H1 (cell line): ENCODE measurements around the gene PTPRD. TPM values are rescaled to one million over a fixed set of nuclear protein-coding genes. Genes with fewer than 3 reads are reported as not detected.
A peak's percentile ranks its signal among the peaks of the same experiment; 100 is the strongest.

ENCODE experiments used
- CTCF ChIA-PET: fragments of 300-600 bp; sonication (Branson Sonifier 250); formaldehyde crosslinking; loops from one replicate; lab custom pipeline; 2021; ENCODE audit not compliant: partially characterized antibody; lab: Charles Lee
- POLR2A ChIA-PET: fragments of 300-600 bp; sonication (Branson Sonifier 250); formaldehyde crosslinking; loops from one replicate; lab custom pipeline; 2021; ENCODE audit warnings: inconsistent platforms; ENCODE audit not compliant: partially characterized antibody; lab: Charles Lee
- DNase-seq, 2 experiments: peaks; one replicate each; pipeline versions ENCODE4 v3.0.0 to v3.0.0-alpha.2; 2010 to 2022; ENCODE audit warnings: low spot score in 2 of 2, low read depth in 1 of 2, mixed read lengths in 1 of 2
- FAIRE-seq: peaks from 2 replicates; lab custom pipeline; 2011; peaks lifted over from hg19 to GRCh38; lab: Jason Lieb, UNC
- H2AFZ ChIP-seq: 2 replicates; pipeline ENCODE4 v1.8.1; 2012; ENCODE audit warnings: low read length, inconsistent platforms
- H2AK5ac ChIP-seq: 2 replicates; pipeline ENCODE4 v1.6.1; 2013; ENCODE audit warnings: low read depth, low read length
- H2BK120ac ChIP-seq: replicated peaks from 2 replicates; pipeline ENCODE3; 2013; ENCODE audit warnings: low read depth, low read length, inconsistent platforms
- H2BK12ac ChIP-seq: 2 replicates; pipeline ENCODE4 v1.6.1; 2013; ENCODE audit warnings: low read depth, low read length
- H2BK15ac ChIP-seq: 2 replicates; pipeline ENCODE4 v1.6.1; 2013; ENCODE audit warnings: low read length
- H2BK20ac ChIP-seq: 2 replicates; pipeline ENCODE4 v1.6.1; 2013; ENCODE audit warnings: low read length
- H2BK5ac ChIP-seq: 2 replicates; pipeline ENCODE4 v1.6.1; 2013; ENCODE audit warnings: low read depth, low read length
- H3K14ac ChIP-seq: 2 replicates; pipeline ENCODE4 v1.6.1; 2013; ENCODE audit warnings: inconsistent platforms; ENCODE audit not compliant: insufficient read length
- H3K18ac ChIP-seq: 2 replicates; pipeline ENCODE4 v1.6.1; 2013; ENCODE audit warnings: low read length; ENCODE audit errors: extremely low read depth
- H3K23ac ChIP-seq: 2 replicates; pipeline ENCODE4 v1.6.1; 2013; ENCODE audit warnings: inconsistent platforms; ENCODE audit not compliant: insufficient read length
- H3K23me2 ChIP-seq: 2 replicates; pipeline ENCODE4 v1.6.1; 2013; ENCODE audit warnings: low read depth, low read length
- H3K27ac ChIP-seq: 2 replicates; pipeline ENCODE4 v1.6.1; 2011; ENCODE audit warnings: low read depth, low read length, inconsistent platforms
- H3K27me3 ChIP-seq, 4 experiments: replicated peaks in 1 of 4; 1 replicate in 1 of 4; 2 replicates in 3 of 4; pipeline versions ENCODE4 v1.6.1 to v1.8.1; 2011 to 2013; ENCODE audit warnings: low read length in 3 of 4, mild to moderate bottlenecking in 3 of 4, inconsistent platforms in 2 of 4, mixed read lengths in 2 of 4, moderate library complexity in 1 of 4; ENCODE audit not compliant: control insufficient read depth in 3 of 4, insufficient read depth in 3 of 4; ENCODE audit errors: extremely low read depth in 1 of 4
- H3K36me3 ChIP-seq, 4 experiments: 2 replicates each; pipeline versions ENCODE4 v1.6.1 to v1.8.1; 2011 to 2013; ENCODE audit warnings: mild to moderate bottlenecking in 4 of 4, low read length in 3 of 4, moderate library complexity in 2 of 4, control low read depth in 1 of 4, inconsistent platforms in 1 of 4; ENCODE audit not compliant: insufficient read depth in 4 of 4, control insufficient read depth in 2 of 4
- H3K4ac ChIP-seq: replicated peaks from 2 replicates; pipeline ENCODE3; 2013; ENCODE audit warnings: low read length, low read depth, mixed read lengths, inconsistent platforms; ENCODE audit not compliant: insufficient read length
- H3K4me1 ChIP-seq, 4 experiments: replicated peaks in 1 of 4; 1 replicate in 1 of 4; 2 replicates in 3 of 4; pipeline versions ENCODE4 v1.6.1 to v1.8.1; 2011 to 2013; ENCODE audit warnings: low read length in 3 of 4, inconsistent platforms in 2 of 4, mixed read lengths in 1 of 4; ENCODE audit not compliant: insufficient read depth in 4 of 4, control insufficient read depth in 3 of 4
- H3K4me2 ChIP-seq, 2 experiments: 2 replicates each; pipeline versions ENCODE4 v1.6.1 to v1.8.1; 2011 to 2013; ENCODE audit warnings: low read depth in 2 of 2, low read length in 2 of 2, control low read depth in 1 of 2, inconsistent platforms in 1 of 2, mild to moderate bottlenecking in 1 of 2; ENCODE audit not compliant: insufficient read depth in 1 of 2
- H3K4me3 ChIP-seq, 4 experiments: fragments of 200-600, 300-600 bp in 1 of 4; sonication (generic), shearing (Covaris generic), sonication (Bioruptor Twin) in 1 of 4; 2 replicates each; pipeline versions ENCODE4 v1.5.1 to v1.8.1; 2011 to 2016; ENCODE audit warnings: low read length in 4 of 4, low read depth in 3 of 4, control low read depth in 2 of 4, inconsistent platforms in 2 of 4, mild to moderate bottlenecking in 2 of 4, mixed read lengths in 1 of 4, moderate library complexity in 1 of 4; ENCODE audit not compliant: insufficient read depth in 2 of 4; ENCODE audit errors: extremely low read depth in 1 of 4
- H3K56ac ChIP-seq: replicated peaks from 2 replicates; pipeline ENCODE3; 2013; ENCODE audit warnings: low read depth, mild to moderate bottlenecking, mixed read lengths, low read length, inconsistent platforms; ENCODE audit not compliant: insufficient read length
- H3K79me1 ChIP-seq: 2 replicates; pipeline ENCODE4 v1.6.1; 2013; ENCODE audit warnings: low read depth, low read length, control low read depth
- H3K79me2 ChIP-seq, 2 experiments: 2 replicates each; pipeline versions ENCODE4 v1.6.1 to v1.8.1; 2012 to 2013; ENCODE audit warnings: low read length in 2 of 2, mild to moderate bottlenecking in 2 of 2, inconsistent platforms in 1 of 2; ENCODE audit not compliant: insufficient read depth in 2 of 2, control insufficient read depth in 1 of 2
- H3K9ac ChIP-seq, 4 experiments: replicated peaks in 1 of 4; 1 replicate in 1 of 4; 2 replicates in 3 of 4; pipeline versions ENCODE4 v1.6.1 to v1.8.1; 2011 to 2013; ENCODE audit warnings: low read depth in 3 of 4, low read length in 3 of 4, control low read depth in 2 of 4, mild to moderate bottlenecking in 2 of 4, moderate library complexity in 2 of 4, inconsistent platforms in 1 of 4; ENCODE audit errors: extremely low read depth in 1 of 4
- H3K9me3 ChIP-seq, 2 experiments: 2 replicates each; pipeline versions ENCODE4 v1.6.1 to v1.8.1; 2012 to 2013; ENCODE audit warnings: mild to moderate bottlenecking in 2 of 2, moderate library complexity in 2 of 2, control low read depth in 1 of 2, inconsistent platforms in 1 of 2, low read depth in 1 of 2, low read length in 1 of 2, mixed read lengths in 1 of 2; ENCODE audit not compliant: insufficient read depth in 2 of 2
- H4K20me1 ChIP-seq, 2 experiments: replicated peaks in 1 of 2; 2 replicates each; pipeline versions ENCODE3 to v1.8.1; 2011 to 2013; ENCODE audit warnings: inconsistent platforms in 2 of 2, low read length in 2 of 2, mild to moderate bottlenecking in 1 of 2; ENCODE audit not compliant: insufficient read depth in 2 of 2, control insufficient read depth in 1 of 2
- H4K5ac ChIP-seq: 2 replicates; pipeline ENCODE4 v1.6.1; 2013; ENCODE audit warnings: low read length, low read depth, mixed read lengths, inconsistent platforms; ENCODE audit not compliant: insufficient read length
- H4K8ac ChIP-seq: 2 replicates; pipeline ENCODE4 v1.8.0; 2013; ENCODE audit warnings: mild to moderate bottlenecking, moderate library complexity, low read length, inconsistent platforms; ENCODE audit not compliant: insufficient read depth; ENCODE audit errors: extremely low read depth
- H4K91ac ChIP-seq: replicated peaks from 2 replicates; pipeline ENCODE3; 2013; ENCODE audit warnings: low read length, mixed read lengths, inconsistent platforms; ENCODE audit not compliant: insufficient read length
- CEBPB ChIP-seq: IDR thresholded peaks from 2 replicates; pipeline ENCODE4 v1.6.1; 2012; ENCODE audit warnings: low read depth, low read length
- CHD1 ChIP-seq: IDR thresholded peaks from 2 replicates; pipeline ENCODE4 v1.6.1; 2012; ENCODE audit warnings: low read depth, low read length, improper control_type of control experiment
- SIRT6 ChIP-seq: IDR thresholded peaks from one replicate; pipeline ENCODE4 v1.7.1; 2012; ENCODE audit warnings: low read length, inconsistent platforms
- SRF ChIP-seq: IDR thresholded peaks from 2 replicates; pipeline ENCODE4 v1.6.1; 2011; ENCODE audit warnings: mild to moderate bottlenecking, low read depth, low read length, moderate library complexity
- TAF1 ChIP-seq: IDR thresholded peaks from 2 replicates; pipeline ENCODE4 v1.6.1; 2011; ENCODE audit warnings: mild to moderate bottlenecking, low read depth, low read length
- WGBS, 2 experiments: shearing (Covaris generic) in 1 of 2; methylation state at CpG; one replicate each; pipeline versions ENCODE4 v1.1.6 to v1.1.7; 2013 to 2015; ENCODE audit warnings: low lambda C conversion rate in 2 of 2, mixed read lengths in 2 of 2, inconsistent platforms in 1 of 2, low coverage in 1 of 2, missing lambda C conversion rate in 1 of 2; ENCODE audit not compliant: insufficient replicate concordance in 2 of 2, insufficient coverage in 1 of 2, insufficient read length in 1 of 2; ENCODE audit errors: extremely low coverage in 1 of 2, missing lambda C conversion rate in 1 of 2; 5-methylcytosine and 5-hydroxymethylcytosine counted together
- polyA plus RNA-seq, 7 experiments: library from polyadenylated mRNA; depleted of rRNA in 3 of 7; stranded (reverse) in 5 of 7; unstranded in 2 of 7; fragments of >200 nt in 5 of 7; fragments of 200-250 nt in 2 of 7; gene quantifications; 1 replicate in 5 of 7; 2 replicates in 1 of 7; 4 replicates in 1 of 7; pipeline versions ENCODE4 v1.2.1 to v1.2.3, GENCODE V29; 2011 to 2013; ENCODE audit warnings: missing spikeins in 2 of 7, mixed read lengths in 2 of 7
- total RNA-seq: library from RNA; stranded (reverse); fragmentation: NEBNext Ultra II Directional; extraction: Animal tissue kit (Norgen Biotek cat#: 25700); gene quantifications from 2 replicates; pipeline ENCODE4 v1.2.1, GENCODE V29; 2021
- TF ChIP-seq, protein P1 (sequence below): IDR thresholded peaks from 2 replicates; pipeline ENCODE4 v1.6.1; 2012; ENCODE audit warnings: inconsistent platforms

Gene PTPRD
- total and polyA plus RNA-seq, 2 of the 8 experiments (the other 6 are each of a cell fraction or from before 2014, with no cell fraction given): 17.2 to 77.0 TPM

DNA sequence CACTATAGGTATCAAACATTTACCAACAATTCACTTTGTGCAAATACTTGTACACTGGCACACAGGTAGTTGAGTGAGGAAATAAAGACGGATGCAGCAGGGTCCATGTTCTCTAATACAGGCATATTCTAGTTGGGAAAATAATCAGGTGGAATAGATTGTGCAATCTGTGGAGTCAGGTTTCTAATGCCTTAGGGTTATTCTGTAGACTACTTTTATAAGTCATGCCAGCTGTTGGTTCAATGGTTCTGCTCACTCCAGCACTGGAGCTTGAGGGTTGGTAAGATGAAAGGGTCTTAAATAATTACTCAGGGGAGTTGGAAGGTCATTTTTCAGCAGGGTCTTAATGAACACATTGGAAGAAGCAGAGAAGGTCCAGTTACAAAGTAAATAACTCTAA is 2123.0 kb downstream of the PTPRD start:
- H3K79me1 ChIP-seq: no peaks in the 10 kb centered on the region

More for the DNA sequence above, 2123.0 kb downstream of the PTPRD start:
- Histone ChIP-seq H2BK120ac (no peak overlapping the region), H3K18ac (no peak overlapping the region), H4K8ac (no peak overlapping the region), H4K5ac (no peak overlapping the region), H2BK5ac (no peak overlapping the region), H3K23me2 (no peaks in the 10 kb centered on the region), H4K91ac (no peak overlapping the region), H2BK15ac (no peak overlapping the region), H3K4me1 (peaks cover 0 to 4% (median 0%) of the 10 kb centered on the region in 4 experiments; a peak in 1 of 7 replicates), H3K23ac (no peak overlapping the region), H3K79me2 (no peaks in the 10 kb centered on the region), H3K9ac (no peak overlapping the region), H3K56ac (no peak overlapping the region), H3K4ac (no peak overlapping the region), H2BK12ac (no peak overlapping the region), H2AK5ac (no peak overlapping the region), H3K27ac (no peak overlapping the region), H3K4me3 (no peak overlapping the region), H3K4me2 (no peak overlapping the region), H3K9me3 (no peaks in the 10 kb centered on the region), H3K14ac (no peak overlapping the region), H2BK20ac (no peak overlapping the region), H3K36me3 (no peaks in the 10 kb centered on the region; a peak in 2 of 8 replicates), H4K20me1 (no peaks in the 10 kb centered on the region), H3K27me3 (no peaks in the 10 kb centered on the region), H2AFZ (no peak overlapping the region)
- WGBS, 2 experiments: 96% methylated on average over 1 of the region's 1 CpG; no CpG with 5 or more reads in 1 of the 2 experiments
- no peak for TF ChIP-seq SRF
- TF ChIP-seq TAF1: no peak
- no peak for TF ChIP-seq CHD1
- TF ChIP-seq CEBPB: 0 out of 2 replicates have a peak, but pooled peaks have one; percentile 17
- TF ChIP-seq SIRT6: no peak
- TF ChIP-seq, protein P1, sequence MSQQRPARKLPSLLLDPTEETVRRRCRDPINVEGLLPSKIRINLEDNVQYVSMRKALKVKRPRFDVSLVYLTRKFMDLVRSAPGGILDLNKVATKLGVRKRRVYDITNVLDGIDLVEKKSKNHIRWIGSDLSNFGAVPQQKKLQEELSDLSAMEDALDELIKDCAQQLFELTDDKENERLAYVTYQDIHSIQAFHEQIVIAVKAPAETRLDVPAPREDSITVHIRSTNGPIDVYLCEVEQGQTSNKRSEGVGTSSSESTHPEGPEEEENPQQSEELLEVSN: no peak
- POLR2A ChIA-PET: no interaction called here
- FAIRE-seq (no peak), DNase-seq (no peak)
- CTCF ChIA-PET: no interaction called here
